HG02623 (cell line): ENCODE results near the gene CCDC87.

Experiments
- ATAC-seq: cut with Tn5 transposase; IDR thresholded peaks from one replicate; pipeline ENCODE4 v1.9.1; 2021; ENCODE audit warnings: moderate library complexity; ENCODE audit not compliant: unreplicated experiment

Gene CCDC87

GRCh38 chr11:66581261-66581660 is 11.6 kb downstream of the CCDC87 start:
- ATAC-seq, result no peak

DNA sequence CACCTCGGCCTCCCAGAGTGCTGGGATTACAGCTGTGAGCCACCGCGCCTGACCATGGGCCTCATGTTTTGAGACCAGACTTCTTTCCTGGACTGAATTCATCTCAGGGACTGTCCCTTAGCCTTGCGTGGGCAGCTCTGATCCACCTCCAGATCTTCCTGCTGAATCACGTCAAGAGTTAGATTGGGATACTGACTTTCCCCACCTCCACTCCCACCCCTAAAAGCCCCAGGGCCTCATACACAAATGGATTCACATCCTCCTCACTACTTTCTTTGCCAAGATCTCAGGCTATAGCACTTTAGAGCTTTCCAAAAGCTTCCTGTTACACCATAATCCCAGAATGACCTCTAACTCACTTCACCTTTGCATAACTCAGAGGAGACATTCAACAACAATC is 12.1 kb downstream of the CCDC87 start:
- no peak for ATAC-seq

- no peak for ATAC-seq
Measured at GRCh38 chr11:66579017-66579606, 13.8 kb downstream of the CCDC87 start.

- no peak for ATAC-seq
Measured at GRCh38 chr11:66570850-66571180, 22.0 kb downstream of the CCDC87 start.

DNA sequence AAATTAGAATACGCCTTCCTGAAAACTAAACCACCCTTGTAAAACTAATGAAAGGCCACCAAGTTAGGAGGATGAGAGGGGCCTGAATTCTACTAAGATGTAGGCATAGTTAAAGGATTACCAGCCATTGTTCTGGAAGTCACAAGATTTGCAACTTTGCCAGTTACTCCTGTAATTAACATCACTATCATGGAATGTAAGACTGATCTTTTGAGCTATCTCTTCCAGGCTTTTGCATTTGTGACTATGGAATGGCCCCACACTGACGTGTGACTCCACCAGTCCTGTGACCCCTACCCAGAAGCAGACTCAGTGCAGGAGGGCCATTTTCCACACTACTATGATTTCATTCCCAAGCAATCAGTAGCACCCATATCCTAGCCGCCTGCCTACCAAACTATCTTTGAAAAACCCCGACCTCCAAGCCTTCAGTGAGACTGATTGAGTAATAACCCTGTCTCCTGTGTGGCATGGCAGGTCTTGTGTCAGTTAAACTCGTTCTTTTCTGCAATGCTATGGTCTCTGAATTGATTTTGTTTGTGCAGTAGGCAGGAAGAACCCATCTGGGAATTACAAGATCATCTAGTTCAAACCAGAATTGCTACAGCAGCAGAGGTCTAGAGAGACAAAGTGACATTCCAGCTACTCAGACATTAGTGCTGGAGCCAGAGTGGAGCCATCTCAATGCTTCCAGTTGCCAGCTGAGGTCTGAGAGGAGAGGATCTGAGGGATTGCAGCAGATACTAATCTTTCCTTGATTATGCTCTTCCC is 22.6 kb downstream of the CCDC87 start:
- ATAC-seq, result no peak

- no peak for ATAC-seq
Measured at GRCh38 chr11:66569076-66569475, 23.8 kb downstream of the CCDC87 start.

DNA sequence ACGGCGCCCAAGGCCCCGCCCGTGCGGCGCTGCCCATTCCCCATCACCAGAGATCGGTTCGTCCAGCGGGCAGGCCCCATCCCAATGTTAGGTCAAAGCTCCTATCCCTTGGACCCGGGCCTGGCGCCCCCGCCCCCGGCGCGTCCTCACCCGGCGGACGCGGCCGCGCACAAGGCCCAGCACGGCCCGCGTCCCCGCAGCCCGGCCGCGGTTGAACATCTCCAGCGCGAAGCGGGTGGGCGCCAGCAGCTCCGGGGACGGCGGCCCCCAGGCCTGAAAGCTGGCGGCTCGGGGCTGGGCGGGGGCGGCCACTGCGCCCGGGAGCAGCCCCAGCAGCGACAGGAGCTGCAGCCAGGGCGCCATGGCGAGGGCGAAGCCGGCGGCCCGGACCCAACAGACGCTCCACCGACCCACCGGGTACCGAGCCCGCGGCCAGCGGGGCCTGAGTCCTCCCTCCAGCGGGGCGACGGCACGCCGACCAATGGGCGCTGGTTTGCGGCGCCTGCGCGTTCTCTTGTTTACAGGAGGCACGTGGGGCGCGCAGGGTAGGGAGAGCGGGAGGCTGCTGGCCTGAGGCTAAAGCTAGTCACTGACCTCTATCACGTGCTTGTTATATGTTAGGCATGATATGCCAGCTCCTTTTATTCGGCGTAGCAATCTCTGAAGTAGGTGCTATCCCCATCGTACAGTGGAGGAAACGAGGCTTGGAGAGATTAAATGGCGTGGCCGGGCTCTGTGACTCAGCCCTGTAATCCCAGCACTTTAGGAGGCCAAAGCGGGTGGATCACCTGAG is 24.5 kb downstream of the CCDC87 start, which contains the start of gene CTSF:
Gene CTSF (minus strand): TSS at position 483 of the 793 bp plus-strand sequence. CDS start 120 bp downstream, at position 363.
- ATAC-seq, result no peak

- ATAC-seq, result no peak
Measured at GRCh38 chr11:66567787-66568123, 25.1 kb downstream of the CCDC87 start.

GRCh38 chr11:66566221-66566620 is 26.6 kb downstream of the CCDC87 start:
- no peak for ATAC-seq

- no peak for ATAC-seq
Measured at GRCh38 chr11:66564984-66565383, 27.9 kb downstream of the CCDC87 start.

GRCh38 chr11:66564538-66564937 is 28.3 kb downstream of the CCDC87 start:
- ATAC-seq, result no peak

- ATAC-seq, result no peak
Measured at GRCh38 chr11:66563832-66564231, 29.0 kb downstream of the CCDC87 start.

DNA sequence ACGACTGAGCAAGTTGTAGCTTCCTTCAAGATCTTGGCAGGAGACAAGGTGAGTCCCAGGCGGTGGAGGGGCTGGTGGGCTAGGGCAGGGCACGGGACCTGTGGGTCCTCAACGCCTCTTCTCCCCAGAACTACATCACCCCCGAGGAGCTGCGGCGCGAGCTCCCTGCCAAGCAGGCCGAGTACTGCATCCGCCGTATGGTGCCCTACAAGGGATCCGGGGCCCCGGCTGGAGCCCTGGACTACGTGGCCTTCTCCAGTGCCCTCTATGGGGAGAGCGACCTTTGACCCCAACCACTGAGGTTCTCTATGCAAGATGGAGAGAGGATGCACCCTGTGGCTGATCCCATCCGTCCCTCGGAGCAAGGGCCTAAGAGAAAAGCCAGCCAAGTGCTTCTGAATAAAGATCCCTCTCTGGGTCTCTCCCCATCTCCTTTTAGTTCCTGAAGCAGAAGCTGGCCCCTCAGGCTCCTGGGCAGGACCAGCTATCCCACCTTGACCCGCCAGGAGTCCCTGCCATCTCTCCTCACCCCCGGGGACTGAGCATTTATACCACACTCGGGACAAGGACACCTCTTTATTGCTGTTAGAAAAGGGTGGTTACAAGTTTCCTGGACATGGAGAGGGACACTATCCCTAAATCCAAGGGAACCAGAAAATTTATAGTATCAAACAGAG is 29.8 kb downstream of the CCDC87 start:
- ATAC-seq, result no peak

- ATAC-seq, result no peak
Measured at GRCh38 chr11:66562275-66562674, 30.6 kb downstream of the CCDC87 start.

GRCh38 chr11:66561975-66562248 is 31.0 kb downstream of the CCDC87 start:
- no peak for ATAC-seq

- no peak for ATAC-seq
Measured at GRCh38 chr11:66561178-66561974, 31.5 kb downstream of the CCDC87 start.

- ATAC-seq, result no peak
Measured at GRCh38 chr11:66559866-66560676, 32.8 kb downstream of the CCDC87 start.

GRCh38 chr11:66559142-66559865 is 33.6 kb downstream of the CCDC87 start:
- no peak for ATAC-seq

DNA sequence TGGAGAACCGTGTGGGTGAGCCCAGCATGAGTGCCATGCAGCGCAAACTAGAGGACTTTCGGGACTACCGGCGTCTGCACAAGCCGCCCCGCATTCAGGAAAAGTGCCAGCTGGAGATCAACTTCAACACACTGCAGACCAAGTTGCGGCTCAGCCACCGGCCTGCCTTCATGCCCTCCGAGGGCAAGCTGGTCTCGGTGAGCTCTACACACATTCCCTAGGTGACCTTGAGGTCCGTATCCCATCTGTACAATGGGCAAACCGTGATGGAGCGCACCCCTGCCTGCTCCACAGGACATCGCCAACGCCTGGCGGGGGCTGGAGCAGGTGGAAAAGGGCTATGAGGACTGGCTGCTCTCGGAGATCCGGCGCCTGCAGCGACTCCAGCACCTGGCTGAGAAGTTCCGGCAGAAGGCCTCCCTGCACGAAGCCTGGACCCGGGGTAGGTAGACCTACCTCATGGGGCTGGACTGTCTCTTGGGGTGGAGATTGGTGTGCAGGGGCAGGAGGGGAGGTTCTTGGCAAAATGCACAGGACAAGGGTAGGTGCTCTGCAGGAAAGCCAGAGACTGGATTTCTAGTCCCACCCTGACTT is 35.0 kb downstream of the CCDC87 start:
- ATAC-seq, result no peak
